Activated CD4-positive, alpha-beta T cell treated with anti-CD3 and anti-CD28 coated beads for 1 hour (primary cell): ENCODE results near the gene FRMD4A.
"Not testable (repeated sequence)": the region's sequence is repeated elsewhere in the genome, so short reads cannot be mapped to it uniquely, and the experiment has no call there.

Experiments used
- DNase-seq: peaks from one replicate; pipeline ENCODE4 v3.0.0-alpha.2; 2020

The FRMD4A gene

GRCh38 chr10:13733071-13733470 lies 597.7 kb downstream of the FRMD4A start:
- DNase-seq = no peak

- no peak for DNase-seq
Observed at GRCh38 chr10:13732465-13732881, 598.3 kb downstream of the FRMD4A start.

- DNase-seq = no peak
Observed at GRCh38 chr10:13731799-13732198, 598.9 kb downstream of the FRMD4A start.

GRCh38 chr10:13730956-13731355 lies 599.8 kb downstream of the FRMD4A start:
- no peak for DNase-seq

GRCh38 chr10:13730306-13730652 lies 600.4 kb downstream of the FRMD4A start:
- no peak for DNase-seq

GRCh38 chr10:13729586-13730305 lies 601.0 kb downstream of the FRMD4A start:
- no peak for DNase-seq

- DNase-seq = no peak
Observed at GRCh38 chr10:13728898-13729535, 601.7 kb downstream of the FRMD4A start.

- no peak for DNase-seq
Observed at GRCh38 chr10:13725594-13725993, 605.1 kb downstream of the FRMD4A start.

GRCh38 chr10:13724484-13724883 lies 606.2 kb downstream of the FRMD4A start:
- no peak for DNase-seq

- DNase-seq = no peak
Observed at GRCh38 chr10:13722747-13723653, 607.7 kb downstream of the FRMD4A start.

GRCh38 chr10:13721486-13721885 lies 609.2 kb downstream of the FRMD4A start:
- DNase-seq = no peak

- DNase-seq = no peak
Observed at GRCh38 chr10:13720699-13721098, 610.0 kb downstream of the FRMD4A start.

- DNase-seq = no peak
Observed at GRCh38 chr10:13719425-13719824, 611.3 kb downstream of the FRMD4A start.

GRCh38 chr10:13718820-13719219 lies 611.9 kb downstream of the FRMD4A start:
- no peak for DNase-seq

- peak; percentile 11 for DNase-seq
Observed at GRCh38 chr10:13717936-13718772, 612.6 kb downstream of the FRMD4A start.

- no peak for DNase-seq
Observed at GRCh38 chr10:13717571-13717935, 613.2 kb downstream of the FRMD4A start.

GRCh38 chr10:13716081-13717071 lies 614.3 kb downstream of the FRMD4A start:
- no peak for DNase-seq

GRCh38 chr10:13715596-13715995 lies 615.1 kb downstream of the FRMD4A start:
- DNase-seq = not testable (repeated sequence)

- DNase-seq = no peak
Observed at GRCh38 chr10:13715100-13715499, 615.6 kb downstream of the FRMD4A start.

GRCh38 chr10:13712837-13713581 lies 617.7 kb downstream of the FRMD4A start:
- no peak for DNase-seq

GRCh38 chr10:13712476-13712836 lies 618.3 kb downstream of the FRMD4A start:
- no peak for DNase-seq
